GM12891 (cell line): ENCODE measurements around the gene VAX1.

Source experiments
- POLR2A ChIP-seq: IDR thresholded peaks from 2 replicates; pipeline ENCODE4 v1.6.1; 2011; ENCODE audit warnings: low read depth, low read length, control low read depth
- POLR2AphosphoS5 ChIP-seq: IDR thresholded peaks from 2 replicates; pipeline ENCODE4 v1.6.1; 2011; ENCODE audit warnings: low read depth, low read length, control low read depth

DNA sequence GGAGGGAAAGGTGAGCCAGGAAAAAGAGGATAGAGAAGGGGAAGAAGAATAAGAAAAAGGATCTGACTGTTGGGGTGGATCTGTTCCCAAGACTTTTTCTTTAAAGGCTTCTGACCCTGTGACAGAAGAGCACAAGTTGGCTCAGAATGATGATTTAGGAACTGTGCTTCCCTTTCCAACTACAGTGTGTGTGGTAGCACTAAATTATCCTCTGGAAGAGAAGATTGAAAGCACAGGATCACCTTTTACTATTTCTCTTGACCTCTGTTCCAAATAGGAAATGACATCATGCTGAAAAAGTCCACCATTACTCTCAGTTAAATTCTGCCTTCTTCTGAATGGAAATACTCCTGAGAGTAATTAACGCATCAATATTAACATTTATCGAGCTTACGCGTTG, 47.2 kb downstream of the VAX1 start:
- TF ChIP-seq POLR2AphosphoS5 (no peak), POLR2A (no peak)
